ENCODE measurements around the gene SPACDR.
"Not testable (repeated sequence)": the region's sequence is repeated elsewhere in the genome, so short reads cannot be mapped to it uniquely, and the experiment has no call there.

Gene SPACDR

GRCh38 chr7:100465299-100465698, 1.2 kb upstream of the SPACDR start:
- FAIRE-seq = no peak

- no peak for FAIRE-seq
Measured at GRCh38 chr7:100464791-100465190, 731 bp upstream of the SPACDR start.

- FAIRE-seq = no peak
Measured at GRCh38 chr7:100457033-100457432, 7.0 kb downstream of the SPACDR start.

- FAIRE-seq = no peak
Measured at GRCh38 chr7:100456562-100456961, 7.5 kb downstream of the SPACDR start.

- no peak for FAIRE-seq
Measured at GRCh38 chr7:100455206-100455605, 8.9 kb downstream of the SPACDR start.

GRCh38 chr7:100453854-100454253, 10.2 kb downstream of the SPACDR start:
- not testable (repeated sequence) for FAIRE-seq

GRCh38 chr7:100452513-100452912, 11.5 kb downstream of the SPACDR start:
- no peak for FAIRE-seq

GRCh38 chr7:100449190-100449795, 14.8 kb downstream of the SPACDR start:
- FAIRE-seq = no peak

GRCh38 chr7:100447363-100447762, 16.7 kb downstream of the SPACDR start:
- not testable (repeated sequence) for FAIRE-seq

GRCh38 chr7:100446040-100446439, 18.0 kb downstream of the SPACDR start:
- FAIRE-seq = no peak

GRCh38 chr7:100444311-100445278, 19.5 kb downstream of the SPACDR start:
- no peak for FAIRE-seq

GRCh38 chr7:100443096-100443840, 20.8 kb downstream of the SPACDR start:
- FAIRE-seq = no peak

GRCh38 chr7:100441641-100442535, 22.2 kb downstream of the SPACDR start:
- FAIRE-seq = no peak

- FAIRE-seq = not testable (repeated sequence)
Measured at GRCh38 chr7:100439244-100439643, 24.8 kb downstream of the SPACDR start.

- FAIRE-seq = not testable (repeated sequence)
Measured at GRCh38 chr7:100438731-100439130, 25.3 kb downstream of the SPACDR start.

GRCh38 chr7:100438172-100438571, 25.9 kb downstream of the SPACDR start:
- no peak for FAIRE-seq

- no peak for FAIRE-seq
Measured at GRCh38 chr7:100437150-100438100, 26.6 kb downstream of the SPACDR start.

- FAIRE-seq = no peak
Measured at GRCh38 chr7:100435401-100436304, 28.4 kb downstream of the SPACDR start.

- FAIRE-seq = no peak
Measured at GRCh38 chr7:100434297-100435144, 29.5 kb downstream of the SPACDR start.

Data from endometrium (tissue), 2 donors.